Breast epithelium (tissue), 3 donors: Measurements from ENCODE around the gene CCR3.
"Not testable (repeated sequence)": the region's sequence is repeated elsewhere in the genome, so short reads cannot be mapped to it uniquely, and the experiment has no call there.

Source experiments
- POLR2A ChIP-seq: fragments of 450-650 bp; IDR thresholded peaks from one replicate; pipeline ENCODE4 v1.6.1; 2016; ENCODE audit warnings: antibody characterized with exemption, mild to moderate bottlenecking, moderate library complexity
- POLR2AphosphoS5 ChIP-seq, 3 donors: sonication (generic); formaldehyde crosslinking; IDR thresholded peaks; one replicate each; pipeline ENCODE4 v1.6.1; 2017; ENCODE audit warnings: antibody characterized with exemption in 3 of 3
- TF ChIP-seq, protein P1 (sequence below), 3 donors: fragments of 450-650 bp; IDR thresholded peaks; one replicate each; pipeline ENCODE4 v1.5.1; 2016 to 2017; ENCODE audit warnings: antibody characterized with exemption in 3 of 3, mild to moderate bottlenecking in 3 of 3, moderate library complexity in 3 of 3

DNA sequence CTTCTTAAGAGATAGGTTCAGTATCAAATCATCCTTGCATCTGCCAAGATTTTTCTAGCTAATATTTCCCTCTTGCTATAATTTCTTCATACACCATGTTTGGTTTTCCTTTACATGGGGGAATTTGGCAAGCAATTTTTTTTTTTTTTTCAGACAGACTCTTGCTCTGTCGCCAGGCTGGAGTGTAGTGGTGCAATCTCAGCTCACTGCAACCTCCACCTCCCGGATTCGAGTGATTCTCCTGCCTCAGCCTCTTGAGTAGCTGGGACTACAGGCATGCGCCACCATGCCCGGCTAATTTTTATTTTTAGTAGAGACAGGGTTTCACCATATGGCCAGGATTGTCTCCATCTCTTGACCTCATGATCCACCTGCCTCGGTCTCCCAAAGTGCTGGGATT is 34.7 kb upstream of the CCR3 start:
- TF ChIP-seq, protein P1, sequence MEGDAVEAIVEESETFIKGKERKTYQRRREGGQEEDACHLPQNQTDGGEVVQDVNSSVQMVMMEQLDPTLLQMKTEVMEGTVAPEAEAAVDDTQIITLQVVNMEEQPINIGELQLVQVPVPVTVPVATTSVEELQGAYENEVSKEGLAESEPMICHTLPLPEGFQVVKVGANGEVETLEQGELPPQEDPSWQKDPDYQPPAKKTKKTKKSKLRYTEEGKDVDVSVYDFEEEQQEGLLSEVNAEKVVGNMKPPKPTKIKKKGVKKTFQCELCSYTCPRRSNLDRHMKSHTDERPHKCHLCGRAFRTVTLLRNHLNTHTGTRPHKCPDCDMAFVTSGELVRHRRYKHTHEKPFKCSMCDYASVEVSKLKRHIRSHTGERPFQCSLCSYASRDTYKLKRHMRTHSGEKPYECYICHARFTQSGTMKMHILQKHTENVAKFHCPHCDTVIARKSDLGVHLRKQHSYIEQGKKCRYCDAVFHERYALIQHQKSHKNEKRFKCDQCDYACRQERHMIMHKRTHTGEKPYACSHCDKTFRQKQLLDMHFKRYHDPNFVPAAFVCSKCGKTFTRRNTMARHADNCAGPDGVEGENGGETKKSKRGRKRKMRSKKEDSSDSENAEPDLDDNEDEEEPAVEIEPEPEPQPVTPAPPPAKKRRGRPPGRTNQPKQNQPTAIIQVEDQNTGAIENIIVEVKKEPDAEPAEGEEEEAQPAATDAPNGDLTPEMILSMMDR (IDR thresholded peaks at IDR 0.05), result not testable (repeated sequence)
- not testable (repeated sequence) for TF ChIP-seq POLR2A; POLR2AphosphoS5 (IDR thresholded peaks at IDR 0.05)
